Mammary epithelial cell (primary cell): ENCODE results near the gene ZNF496.

Experiments used
- EZH2 ChIP-seq: IDR thresholded peaks from 2 replicates; pipeline ENCODE4 v1.6.1; 2012; ENCODE audit warnings: low read length, inconsistent platforms, borderline replicate concordance
- TF ChIP-seq, protein P1 (sequence below), 2 donors: IDR thresholded peaks in 1 of 2; conservative IDR thresholded peaks in 1 of 2; 2 replicates each; pipeline ENCODE4 v1.5.1; 2011 to 2012; ENCODE audit warnings: inconsistent platforms in 2 of 2, low read length in 2 of 2, mild to moderate bottlenecking in 2 of 2, control low read depth in 1 of 2, low read depth in 1 of 2; ENCODE audit not compliant: insufficient read depth in 1 of 2; ENCODE audit errors: extremely low read depth in 1 of 2

DNA sequence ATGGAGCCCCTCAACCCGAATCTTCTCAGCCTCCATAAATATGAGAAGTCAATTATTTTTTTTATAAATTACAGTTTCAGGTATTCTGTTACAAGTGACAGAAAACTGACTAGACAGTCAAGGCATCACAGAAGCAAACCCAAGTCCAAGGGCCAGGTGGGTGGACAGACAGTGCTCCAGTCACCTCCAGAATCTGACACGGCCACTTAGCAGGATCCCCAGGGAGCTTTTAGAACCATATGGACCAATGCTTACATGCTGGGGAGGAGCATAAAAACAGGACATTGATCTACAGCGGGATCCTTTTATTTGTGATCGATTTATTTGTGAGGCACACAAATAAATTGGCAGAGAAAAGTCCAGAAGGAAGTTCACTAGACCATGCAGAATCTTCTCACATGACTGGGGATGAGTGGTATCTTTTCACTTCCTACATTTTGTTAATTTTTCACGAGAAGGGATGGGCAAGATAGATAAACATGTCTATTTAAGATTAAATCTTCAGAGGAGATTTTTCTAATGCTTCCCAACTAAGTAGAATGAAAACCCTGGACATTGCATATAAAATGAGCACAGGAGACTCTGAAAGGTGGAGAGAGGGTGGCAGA lies 15.0 kb downstream of the ZNF496 start:
- TF ChIP-seq, protein P1, sequence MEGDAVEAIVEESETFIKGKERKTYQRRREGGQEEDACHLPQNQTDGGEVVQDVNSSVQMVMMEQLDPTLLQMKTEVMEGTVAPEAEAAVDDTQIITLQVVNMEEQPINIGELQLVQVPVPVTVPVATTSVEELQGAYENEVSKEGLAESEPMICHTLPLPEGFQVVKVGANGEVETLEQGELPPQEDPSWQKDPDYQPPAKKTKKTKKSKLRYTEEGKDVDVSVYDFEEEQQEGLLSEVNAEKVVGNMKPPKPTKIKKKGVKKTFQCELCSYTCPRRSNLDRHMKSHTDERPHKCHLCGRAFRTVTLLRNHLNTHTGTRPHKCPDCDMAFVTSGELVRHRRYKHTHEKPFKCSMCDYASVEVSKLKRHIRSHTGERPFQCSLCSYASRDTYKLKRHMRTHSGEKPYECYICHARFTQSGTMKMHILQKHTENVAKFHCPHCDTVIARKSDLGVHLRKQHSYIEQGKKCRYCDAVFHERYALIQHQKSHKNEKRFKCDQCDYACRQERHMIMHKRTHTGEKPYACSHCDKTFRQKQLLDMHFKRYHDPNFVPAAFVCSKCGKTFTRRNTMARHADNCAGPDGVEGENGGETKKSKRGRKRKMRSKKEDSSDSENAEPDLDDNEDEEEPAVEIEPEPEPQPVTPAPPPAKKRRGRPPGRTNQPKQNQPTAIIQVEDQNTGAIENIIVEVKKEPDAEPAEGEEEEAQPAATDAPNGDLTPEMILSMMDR (conservative IDR thresholded peaks at IDR 0.05 in 1 of 2, IDR thresholded peaks at IDR 0.05 in 1 of 2; ENCODE audit: extremely low read depth in 1 of 2, insufficient read depth in 1 of 2, low read depth in 1 of 2, low read length in 2 of 2), result no peak
- no peak for TF ChIP-seq EZH2
